ENCODE measurements around the gene TXNDC16.

Gene TXNDC16

DNA sequence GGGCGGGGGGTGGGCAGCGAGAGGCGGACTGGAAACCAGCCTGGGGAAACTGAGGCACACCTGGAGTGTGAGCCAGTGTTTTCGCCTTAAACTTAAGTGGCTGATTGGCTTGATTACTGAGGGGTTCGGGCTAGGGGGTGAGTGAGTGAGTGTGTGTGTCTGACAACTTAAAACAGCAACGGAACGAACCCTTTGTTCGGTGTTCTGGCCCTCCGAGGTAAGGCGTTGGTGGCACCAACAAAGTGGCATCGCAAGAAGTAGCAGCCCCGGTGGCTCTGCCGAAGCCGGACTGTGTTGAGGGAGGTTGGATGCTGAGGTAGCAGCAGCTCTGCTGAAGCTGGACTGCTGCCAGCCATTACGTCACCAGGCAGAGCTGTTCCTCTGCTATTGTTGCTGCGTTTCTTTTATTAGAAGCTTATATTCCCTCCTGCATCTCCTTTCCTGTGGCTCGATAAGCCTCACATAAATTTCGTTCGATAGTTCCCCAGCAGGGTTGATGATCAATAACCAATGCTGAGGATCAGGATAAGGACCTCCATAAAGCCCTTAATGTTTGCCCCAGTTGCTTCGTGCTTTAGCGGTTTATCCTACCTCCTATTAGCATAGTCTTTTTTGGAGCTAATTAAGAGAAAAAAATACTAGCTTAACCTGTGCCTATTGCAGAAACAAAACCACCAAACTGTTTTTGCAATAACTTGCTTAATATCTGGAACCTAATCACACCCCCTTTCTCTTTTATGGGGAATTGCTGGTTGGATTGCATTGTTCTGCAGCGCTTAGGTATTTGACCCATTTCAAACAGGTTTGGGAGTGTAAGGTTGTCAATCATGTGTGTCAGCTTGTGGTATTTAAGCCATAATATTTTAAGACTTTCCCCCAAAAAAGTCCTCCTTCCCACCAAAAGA, 1.6 kb upstream of the TXNDC16 start (continued):
- TF ChIP-seq ZNF433 (tag by site-specific recombination; IDR thresholded peaks at IDR 0.05; ENCODE audit: low read depth) = no peak
- no peak; the same call in 1 of the 2 replicates for TF ChIP-seq ZNF324 (tag by site-specific recombination; IDR thresholded peaks at IDR 0.05)
- TF ChIP-seq ZNF624 (tag by site-specific recombination; IDR thresholded peaks at IDR 0.05) = no peak
- no peak for TF ChIP-seq HOXC10 (CRISPR knock-in tag; IDR thresholded peaks at IDR 0.05)
- TF ChIP-seq ZNF776 (tag by site-specific recombination; IDR thresholded peaks at IDR 0.05; ENCODE audit: borderline replicate concordance) = no peak
- peak; percentile 80 for TF ChIP-seq ZBTB17 (tag by site-specific recombination; IDR thresholded peaks at IDR 0.05)
- no peak for TF ChIP-seq MZF1 (tag by site-specific recombination; IDR thresholded peaks at IDR 0.05; ENCODE audit: borderline replicate concordance)
- no peak for TF ChIP-seq ZNF350 (tag by site-specific recombination; IDR thresholded peaks at IDR 0.05)
- TF ChIP-seq PRDM1 (tag by site-specific recombination; IDR thresholded peaks at IDR 0.05) = no peak
- no peak for TF ChIP-seq ZNF549 (tag by site-specific recombination; IDR thresholded peaks at IDR 0.05)
- no peak for TF ChIP-seq ZNF24 (tag by site-specific recombination; IDR thresholded peaks at IDR 0.05)
- TF ChIP-seq, protein P1, sequence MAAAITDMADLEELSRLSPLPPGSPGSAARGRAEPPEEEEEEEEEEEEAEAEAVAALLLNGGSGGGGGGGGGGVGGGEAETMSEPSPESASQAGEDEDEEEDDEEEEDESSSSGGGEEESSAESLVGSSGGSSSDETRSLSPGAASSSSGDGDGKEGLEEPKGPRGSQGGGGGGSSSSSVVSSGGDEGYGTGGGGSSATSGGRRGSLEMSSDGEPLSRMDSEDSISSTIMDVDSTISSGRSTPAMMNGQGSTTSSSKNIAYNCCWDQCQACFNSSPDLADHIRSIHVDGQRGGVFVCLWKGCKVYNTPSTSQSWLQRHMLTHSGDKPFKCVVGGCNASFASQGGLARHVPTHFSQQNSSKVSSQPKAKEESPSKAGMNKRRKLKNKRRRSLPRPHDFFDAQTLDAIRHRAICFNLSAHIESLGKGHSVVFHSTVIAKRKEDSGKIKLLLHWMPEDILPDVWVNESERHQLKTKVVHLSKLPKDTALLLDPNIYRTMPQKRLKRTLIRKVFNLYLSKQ (tag by site-specific recombination; IDR thresholded peaks at IDR 0.05; ENCODE audit: borderline replicate concordance) = no peak
- no peak for TF ChIP-seq ZNF555 (tag by site-specific recombination; conservative IDR thresholded peaks at IDR 0.05)
- no peak for TF ChIP-seq ZNF664 (tag by site-specific recombination; IDR thresholded peaks at IDR 0.05)
- no peak for TF ChIP-seq ZNF16 (tag by site-specific recombination; IDR thresholded peaks at IDR 0.05; ENCODE audit: low read depth)
- TF ChIP-seq ZFHX2 (tag by site-specific recombination; conservative IDR thresholded peaks at IDR 0.05) = no peak; the same call in 1 of the 2 replicates
- peak; percentile 92 for TF ChIP-seq ZNF335 (tag by site-specific recombination; conservative IDR thresholded peaks at IDR 0.05)
- TF ChIP-seq ZFP69B (tag by site-specific recombination; IDR thresholded peaks at IDR 0.05) = no peak

DNA sequence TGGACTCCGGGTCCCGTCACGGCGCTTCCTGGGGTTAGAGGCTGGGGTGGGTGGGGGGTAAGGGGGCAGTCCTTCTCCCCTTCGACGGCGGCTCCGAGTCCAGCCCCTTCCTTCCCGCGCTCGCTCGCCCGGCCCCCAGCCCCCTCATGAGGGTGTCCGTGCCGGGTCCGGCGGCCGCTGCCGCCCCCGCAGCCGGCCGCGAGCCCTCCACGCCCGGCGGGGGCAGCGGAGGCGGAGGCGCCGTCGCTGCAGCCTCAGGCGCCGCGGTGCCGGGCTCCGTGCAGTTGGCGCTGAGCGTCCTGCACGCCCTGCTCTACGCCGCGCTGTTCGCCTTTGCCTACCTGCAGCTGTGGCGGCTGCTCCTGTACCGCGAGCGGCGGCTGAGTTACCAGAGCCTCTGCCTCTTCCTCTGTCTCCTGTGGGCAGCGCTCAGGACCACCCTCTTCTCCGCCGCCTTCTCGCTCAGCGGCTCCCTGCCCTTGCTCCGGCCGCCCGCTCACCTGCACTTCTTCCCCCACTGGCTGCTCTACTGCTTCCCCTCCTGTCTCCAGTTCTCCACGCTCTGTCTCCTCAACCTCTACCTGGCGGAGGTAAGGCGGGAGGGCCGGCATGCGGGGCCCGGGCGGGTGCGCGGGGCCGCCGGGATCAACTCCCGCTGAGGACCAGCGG, 831 bp upstream of the TXNDC16 start:
- no peaks in the 10 kb centered on the region for H3K9me3 ChIP-seq (ENCODE audit: control insufficient read depth, insufficient read depth, low read depth, low read length)
- peak overlapping the region; percentile 56 for H3K4me3 ChIP-seq (ENCODE audit: low read depth, low read length)
- no peaks in the 10 kb centered on the region for H3K36me3 ChIP-seq (ENCODE audit: control insufficient read depth in 2 of 2, insufficient read depth in 1 of 2, low read length in 2 of 2)
- POLR2A ChIA-PET = interaction anchor here (0.6 to 1.9 kb wide), 31 partner anchors 9 to 1405 kb away, joined by 3 to 30 read pairs (median 4); partner anchors contain the start of genes FERMT2, GNPNAT1, PSMC6 and PTGER2
- H3K4me1 ChIP-seq (ENCODE audit: control insufficient read depth, insufficient read depth, low read length) = peaks cover 9% of the 10 kb centered on the region
- CTCF ChIA-PET = interaction anchor here (1.1 kb wide), 1 partner anchor 408 kb away, joined by 3 read pairs; no protein-coding TSS in a partner anchor
- H3K27ac ChIP-seq (ENCODE audit: extremely low read depth, low read depth, low read length) = peak overlapping the region; percentile 81
- TF ChIP-seq, protein P2, sequence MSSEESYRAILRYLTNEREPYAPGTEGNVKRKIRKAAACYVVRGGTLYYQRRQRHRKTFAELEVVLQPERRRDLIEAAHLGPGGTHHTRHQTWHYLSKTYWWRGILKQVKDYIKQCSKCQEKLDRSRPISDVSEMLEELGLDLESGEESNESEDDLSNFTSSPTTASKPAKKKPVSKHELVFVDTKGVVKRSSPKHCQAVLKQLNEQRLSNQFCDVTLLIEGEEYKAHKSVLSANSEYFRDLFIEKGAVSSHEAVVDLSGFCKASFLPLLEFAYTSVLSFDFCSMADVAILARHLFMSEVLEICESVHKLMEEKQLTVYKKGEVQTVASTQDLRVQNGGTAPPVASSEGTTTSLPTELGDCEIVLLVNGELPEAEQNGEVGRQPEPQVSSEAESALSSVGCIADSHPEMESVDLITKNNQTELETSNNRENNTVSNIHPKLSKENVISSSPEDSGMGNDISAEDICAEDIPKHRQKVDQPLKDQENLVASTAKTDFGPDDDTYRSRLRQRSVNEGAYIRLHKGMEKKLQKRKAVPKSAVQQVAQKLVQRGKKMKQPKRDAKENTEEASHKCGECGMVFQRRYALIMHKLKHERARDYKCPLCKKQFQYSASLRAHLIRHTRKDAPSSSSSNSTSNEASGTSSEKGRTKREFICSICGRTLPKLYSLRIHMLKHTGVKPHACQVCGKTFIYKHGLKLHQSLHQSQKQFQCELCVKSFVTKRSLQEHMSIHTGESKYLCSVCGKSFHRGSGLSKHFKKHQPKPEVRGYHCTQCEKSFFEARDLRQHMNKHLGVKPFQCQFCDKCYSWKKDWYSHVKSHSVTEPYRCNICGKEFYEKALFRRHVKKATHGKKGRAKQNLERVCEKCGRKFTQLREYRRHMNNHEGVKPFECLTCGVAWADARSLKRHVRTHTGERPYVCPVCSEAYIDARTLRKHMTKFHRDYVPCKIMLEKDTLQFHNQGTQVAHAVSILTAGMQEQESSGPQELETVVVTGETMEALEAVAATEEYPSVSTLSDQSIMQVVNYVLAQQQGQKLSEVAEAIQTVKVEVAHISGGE (tag by site-specific recombination; conservative IDR thresholded peaks at IDR 0.05; ENCODE audit: low read depth) = 0 out of 2 replicates have a peak, but pooled peaks have one; percentile 0
- TF ChIP-seq, protein P3, sequence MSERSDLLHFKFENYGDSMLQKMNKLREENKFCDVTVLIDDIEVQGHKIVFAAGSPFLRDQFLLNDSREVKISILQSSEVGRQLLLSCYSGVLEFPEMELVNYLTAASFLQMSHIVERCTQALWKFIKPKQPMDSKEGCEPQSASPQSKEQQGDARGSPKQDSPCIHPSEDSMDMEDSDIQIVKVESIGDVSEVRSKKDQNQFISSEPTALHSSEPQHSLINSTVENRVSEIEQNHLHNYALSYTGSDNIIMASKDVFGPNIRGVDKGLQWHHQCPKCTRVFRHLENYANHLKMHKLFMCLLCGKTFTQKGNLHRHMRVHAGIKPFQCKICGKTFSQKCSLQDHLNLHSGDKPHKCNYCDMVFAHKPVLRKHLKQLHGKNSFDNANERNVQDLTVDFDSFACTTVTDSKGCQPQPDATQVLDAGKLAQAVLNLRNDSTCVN (tag by site-specific recombination; optimal IDR thresholded peaks at IDR 0.05) = peak; percentile 60
- TF ChIP-seq ZNF114 (tag by site-specific recombination; IDR thresholded peaks at IDR 0.05) (no peak), ZNF223 (tag by site-specific recombination; IDR thresholded peaks at IDR 0.05) (no peak), ZNF501 (tag by site-specific recombination; IDR thresholded peaks at IDR 0.05) (no peak), ZNF211 (tag by site-specific recombination; IDR thresholded peaks at IDR 0.05; ENCODE audit: low read depth) (no peak), PRDM1 (tag by site-specific recombination; IDR thresholded peaks at IDR 0.05) (no peak), ZNF76 (tag by site-specific recombination; IDR thresholded peaks at IDR 0.05; ENCODE audit: borderline replicate concordance, low read depth) (no peak)
- TF ChIP-seq, protein P4, sequence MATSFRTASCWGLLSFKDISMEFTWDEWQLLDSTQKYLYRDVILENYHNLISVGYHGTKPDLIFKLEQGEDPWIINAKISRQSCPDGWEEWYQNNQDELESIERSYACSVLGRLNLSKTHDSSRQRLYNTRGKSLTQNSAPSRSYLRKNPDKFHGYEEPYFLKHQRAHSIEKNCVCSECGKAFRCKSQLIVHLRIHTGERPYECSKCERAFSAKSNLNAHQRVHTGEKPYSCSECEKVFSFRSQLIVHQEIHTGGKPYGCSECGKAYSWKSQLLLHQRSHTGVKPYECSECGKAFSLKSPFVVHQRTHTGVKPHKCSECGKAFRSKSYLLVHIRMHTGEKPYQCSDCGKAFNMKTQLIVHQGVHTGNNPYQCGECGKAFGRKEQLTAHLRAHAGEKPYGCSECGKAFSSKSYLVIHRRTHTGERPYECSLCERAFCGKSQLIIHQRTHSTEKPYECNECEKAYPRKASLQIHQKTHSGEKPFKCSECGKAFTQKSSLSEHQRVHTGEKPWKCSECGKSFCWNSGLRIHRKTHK (tag by site-specific recombination; IDR thresholded peaks at IDR 0.05) = no peak
- TF ChIP-seq, protein P5, sequence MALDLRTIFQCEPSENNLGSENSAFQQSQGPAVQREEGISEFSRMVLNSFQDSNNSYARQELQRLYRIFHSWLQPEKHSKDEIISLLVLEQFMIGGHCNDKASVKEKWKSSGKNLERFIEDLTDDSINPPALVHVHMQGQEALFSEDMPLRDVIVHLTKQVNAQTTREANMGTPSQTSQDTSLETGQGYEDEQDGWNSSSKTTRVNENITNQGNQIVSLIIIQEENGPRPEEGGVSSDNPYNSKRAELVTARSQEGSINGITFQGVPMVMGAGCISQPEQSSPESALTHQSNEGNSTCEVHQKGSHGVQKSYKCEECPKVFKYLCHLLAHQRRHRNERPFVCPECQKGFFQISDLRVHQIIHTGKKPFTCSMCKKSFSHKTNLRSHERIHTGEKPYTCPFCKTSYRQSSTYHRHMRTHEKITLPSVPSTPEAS (tag by site-specific recombination; IDR thresholded peaks at IDR 0.05) = no peak

All from HEK293 (cell line).